HepG2 (cell line): Measurements from ENCODE around the gene TMEM270. TPM values are rescaled to one million over a fixed set of nuclear protein-coding genes. Genes with fewer than 3 reads are reported as not detected.

Experiments
- ATAC-seq: fragments of 200-7000 bp; cut with Tn5 transposase; 3 replicates; pipeline ENCODE4 v1.9.1; 2020; ENCODE audit warnings: mild to moderate bottlenecking, moderate library complexity
- BruUV-seq: library from RNA; stranded (reverse); fragments of 400-500 nt; replicated peaks from 2 replicates; lab custom pipeline; 2021; lab: Mats Ljungman, UMichigan
- CTCF ChIA-PET: fragments of 300-600 bp; formaldehyde crosslinking; extraction: SDS; loops from one replicate; lab custom pipeline; 2021; ENCODE audit warnings: low total read pairs, inconsistent platforms, low intra/inter-chr PET ratio; lab: Yijun Ruan, JAX
- POLR2A ChIA-PET: fragments of 350-600 bp; sonication (Branson Sonifier 250); formaldehyde crosslinking; loops from one replicate; lab custom pipeline; 2020; ENCODE audit warnings: antibody characterized with exemption, inconsistent platforms; lab: Yijun Ruan, JAX
- DNase-seq: peaks from one replicate; pipeline ENCODE4 v3.0.0-alpha.2; 2015; ENCODE audit warnings: low spot score
- FAIRE-seq: peaks from 3 replicates; lab custom pipeline; 2011; peaks lifted over from hg19 to GRCh38; lab: Jason Lieb, UNC
- H2AFZ ChIP-seq: one replicate; pipeline ENCODE4 v1.6.1; 2011; ENCODE audit warnings: low read length, inconsistent platforms
- H3K27ac ChIP-seq: fragments of 300-600 bp; 3 replicates; pipeline ENCODE4 v1.8.0; 2011; ENCODE audit warnings: mixed run types, mild to moderate bottlenecking, mixed read lengths, low read length, inconsistent platforms; ENCODE audit not compliant: insufficient read depth; ENCODE audit errors: extremely low read length
- H3K27me3 ChIP-seq, 2 experiments: fragments of 200-600 bp in 1 of 2; 2 replicates in 1 of 2; 3 replicates in 1 of 2; pipeline versions ENCODE4 v1.6.0 to v1.8.0; 2011; ENCODE audit warnings: low read length in 2 of 2, mild to moderate bottlenecking in 2 of 2, moderate library complexity in 2 of 2, inconsistent platforms in 1 of 2; ENCODE audit not compliant: insufficient read depth in 2 of 2, control insufficient read depth in 1 of 2
- H3K36me3 ChIP-seq, 2 experiments: fragments of 200-600 bp in 1 of 2; replicated peaks in 1 of 2; 2 replicates in 1 of 2; 3 replicates in 1 of 2; pipeline versions ENCODE4 v1.5.1 to v1.8.0; 2011; ENCODE audit warnings: low read length in 2 of 2, inconsistent platforms in 1 of 2; ENCODE audit not compliant: insufficient read depth in 2 of 2, control insufficient read depth in 1 of 2
- H3K4me1 ChIP-seq: 2 replicates; pipeline ENCODE4 v1.5.1; 2012; ENCODE audit warnings: low read length, inconsistent platforms; ENCODE audit not compliant: insufficient read depth
- H3K4me2 ChIP-seq: 2 replicates; pipeline ENCODE4 v1.6.0; 2011; ENCODE audit warnings: low read depth, low read length, inconsistent platforms
- H3K4me3 ChIP-seq, 3 experiments: fragments of 200-600 bp in 1 of 3; sonication (generic), shearing (Covaris generic) in 1 of 3; replicated peaks in 1 of 3; 2 replicates each; pipeline ENCODE4 v1.5.1; 2011 to 2016; ENCODE audit warnings: low read length in 3 of 3, inconsistent platforms in 2 of 3, low read depth in 2 of 3, mild to moderate bottlenecking in 2 of 3, control low read depth in 1 of 3, mixed read lengths in 1 of 3; ENCODE audit not compliant: insufficient read depth in 1 of 3
- H3K79me2 ChIP-seq: one replicate; pipeline ENCODE4 v1.6.1; 2011; ENCODE audit warnings: low read length, inconsistent platforms; ENCODE audit not compliant: insufficient read depth
- H3K9ac ChIP-seq: 2 replicates; pipeline ENCODE4 v1.6.0; 2011; ENCODE audit warnings: mild to moderate bottlenecking, low read depth, low read length, inconsistent platforms; ENCODE audit not compliant: insufficient read depth
- H3K9me3 ChIP-seq: 2 replicates; pipeline ENCODE4 v1.5.1; 2012; ENCODE audit warnings: mild to moderate bottlenecking, low read length
- H4K20me1 ChIP-seq: 2 replicates; pipeline ENCODE4 v1.6.0; 2011; ENCODE audit warnings: inconsistent platforms, mild to moderate bottlenecking, low read length, moderate library complexity; ENCODE audit not compliant: insufficient read depth
- CCAR2 ChIP-seq: fragments of 200-400 bp; formaldehyde crosslinking; optimal IDR thresholded peaks from 2 replicates; pipeline ENCODE3; 2018; ENCODE audit warnings: low read depth, mild to moderate bottlenecking, low read length, moderate library complexity
- CCDC6 ChIP-seq: sonication (generic); formaldehyde crosslinking; IDR thresholded peaks from 2 replicates; pipeline ENCODE4 v1.8.1; 2022; ENCODE audit warnings: mild to moderate bottlenecking, missing genetic modification reagents, moderate library complexity
- CENPT ChIP-seq: sonication (generic); formaldehyde crosslinking; IDR thresholded peaks from 2 replicates; pipeline ENCODE4 v1.8.0; 2022; ENCODE audit warnings: low read depth, mild to moderate bottlenecking, moderate library complexity, missing genetic modification reagents
- EZH2 ChIP-seq: conservative IDR thresholded peaks from 2 replicates; pipeline ENCODE4 v1.6.1; 2012; ENCODE audit warnings: mild to moderate bottlenecking, low read depth, low read length, moderate library complexity
- PHB2 ChIP-seq: fragments of 450-650 bp; IDR thresholded peaks from 2 replicates; pipeline ENCODE4 v1.6.1; 2018; ENCODE audit not compliant: partially characterized antibody
- RAD21 ChIP-seq: fragments of 450-650 bp; formaldehyde crosslinking; IDR thresholded peaks from 2 replicates; pipeline ENCODE4 v1.5.0; 2020; ENCODE audit warnings: mild to moderate bottlenecking
- RBFOX2 ChIP-seq: fragments of 200-400 bp; formaldehyde crosslinking; IDR thresholded peaks from 2 replicates; pipeline ENCODE4 v1.6.1; 2017; ENCODE audit warnings: low read depth, mild to moderate bottlenecking, low read length
- SMC3 ChIP-seq: IDR thresholded peaks from 2 replicates; pipeline ENCODE4 v1.6.1; 2011; ENCODE audit warnings: low read length, improper control_type of control experiment
- TCF7L2 ChIP-seq: IDR thresholded peaks from 2 replicates; pipeline ENCODE4 v1.6.1; 2011; ENCODE audit warnings: mild to moderate bottlenecking, low read depth, low read length, moderate library complexity
- TEAD3 ChIP-seq: optimal IDR thresholded peaks from 2 replicates; pipeline ENCODE3; 2016; ENCODE audit warnings: borderline replicate concordance
- ZFP41 ChIP-seq: sonication (generic); formaldehyde crosslinking; IDR thresholded peaks from 2 replicates; pipeline ENCODE4 v1.4.0; 2020; ENCODE audit warnings: mild to moderate bottlenecking, missing genetic modification reagents, borderline replicate concordance
- ZNF337 ChIP-seq: sonication (generic); formaldehyde crosslinking; IDR thresholded peaks from 2 replicates; pipeline ENCODE4 v1.5.1; 2020; ENCODE audit warnings: missing genetic modification reagents, low read depth, mild to moderate bottlenecking, borderline replicate concordance
- ZNF510 ChIP-seq: sonication (generic); formaldehyde crosslinking; IDR thresholded peaks from 2 replicates; pipeline ENCODE4 v1.4.0; 2020; ENCODE audit warnings: low read depth, mild to moderate bottlenecking, missing genetic modification reagents
- ZNF572 ChIP-seq: sonication (generic); formaldehyde crosslinking; IDR thresholded peaks from 2 replicates; pipeline ENCODE4 v1.5.1; 2020; ENCODE audit warnings: mild to moderate bottlenecking, missing genetic modification reagents
- ZNF7 ChIP-seq: IDR thresholded peaks from 2 replicates; pipeline ENCODE4 v1.6.1; 2016; ENCODE audit warnings: missing biosample characterization, missing genetic modification reagents
- ZNF746 ChIP-seq: sonication (generic); formaldehyde crosslinking; IDR thresholded peaks from 2 replicates; pipeline ENCODE4 v1.8.0; 2022; ENCODE audit warnings: mild to moderate bottlenecking, missing genetic modification reagents
- ZNF776 ChIP-seq: sonication (generic); formaldehyde crosslinking; IDR thresholded peaks from 2 replicates; pipeline ENCODE4 v1.4.0; 2020; ENCODE audit warnings: mild to moderate bottlenecking, missing genetic modification reagents
- ZSCAN31 ChIP-seq: sonication (generic); formaldehyde crosslinking; IDR thresholded peaks from 2 replicates; pipeline ENCODE4 v1.5.0; 2020; ENCODE audit warnings: low read depth, mild to moderate bottlenecking, missing genetic modification reagents
- WGBS: methylation state at CpG from one replicate; pipeline ENCODE4 v1.1.6; 2017; ENCODE audit warnings: low lambda C conversion rate; 5-methylcytosine and 5-hydroxymethylcytosine counted together
- in situ Hi-C: cut with HindIII; loops from 2 replicates; pipeline ENCODE4 v1.10.0; 2017; ENCODE audit warnings: low pct_unique_long_range_greater_than_20kb; ENCODE audit not compliant: extremely low pct_ligation_motif_present
- intact Hi-C: fragments of 100-400 bp; cut with micrococcal nuclease; formaldehyde crosslinking; loops from one replicate; pipeline ENCODE4 v1.10.0; 2022; ENCODE audit not compliant: unreplicated experiment
- polyA plus RNA-seq, 8 experiments: library from polyadenylated mRNA; depleted of rRNA in 3 of 8; stranded (reverse) in 7 of 8; unstranded in 1 of 8; fragments of >200 nt; fragmentation: Illumina TruSeq in 4 of 8; extraction: Trizol in 4 of 8; gene quantifications; 2 replicates each; pipeline versions ENCODE4 v1.2.1 to v1.2.3, GENCODE V29; 2011 to 2016; ENCODE audit warnings: low read depth in 4 of 8, missing spikeins in 1 of 8, mixed read lengths in 1 of 8; ENCODE audit not compliant: insufficient read depth in 1 of 8
- total RNA-seq, 5 experiments: library from RNA; depleted of rRNA; stranded (reverse); fragments of >200 nt; fragmentation: Illumina TruSeq; extraction: Trizol; gene quantifications; 2 replicates each; pipeline ENCODE4 v1.2.3, GENCODE V29; 2016; ENCODE audit warnings: low read depth in 1 of 5

Gene TMEM270
- total and polyA plus RNA-seq, 2 of the 13 experiments (the other 11 are each of a cell fraction or from before 2014, with no cell fraction given): not detected

GRCh38 chr7:73865738-73866445 is 4.9 kb downstream of the TMEM270 start (continued):
- no peak for TF ChIP-seq ZFP41 (CRISPR knock-in tag)
- TF ChIP-seq TEAD3 (CRISPR knock-in tag): no peak
- TF ChIP-seq CCAR2: no peak
- no peak for TF ChIP-seq ZNF510 (CRISPR knock-in tag)
- no peak for TF ChIP-seq ZNF7 (CRISPR knock-in tag)
- TF ChIP-seq RBFOX2: no peak
- TF ChIP-seq ZNF746 (CRISPR knock-in tag): no peak
- no peak for TF ChIP-seq CCDC6 (CRISPR knock-in tag)
- TF ChIP-seq CENPT (CRISPR knock-in tag): no peak
- peak; percentile 49; the same call in 1 of the 2 replicates for TF ChIP-seq SMC3
- TF ChIP-seq RAD21 (CRISPR knock-in tag): peak; percentile 56
- TF ChIP-seq, all 625 proteins: peak for 4

DNA sequence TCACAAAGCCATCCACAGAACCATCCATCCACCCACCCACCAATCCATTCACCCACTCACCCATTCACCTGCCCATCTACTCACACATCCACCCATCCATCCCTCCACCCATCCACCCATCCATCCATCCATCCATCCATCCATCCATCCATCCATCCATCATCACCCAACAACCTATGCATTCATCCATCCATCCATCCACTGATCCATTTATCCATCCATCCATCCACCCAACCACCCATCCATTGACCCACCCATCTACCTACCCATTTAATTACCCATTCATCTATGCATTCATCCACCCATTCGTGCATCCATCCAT is 5.4 kb downstream of the TMEM270 start:
- Histone ChIP-seq H3K9ac (no peak overlapping the region), H3K79me2 (no peaks in the 10 kb centered on the region), H2AFZ (no peak overlapping the region), H3K4me2 (no peak overlapping the region), H3K36me3 (no peaks in the 10 kb centered on the region), H3K27ac (no peak overlapping the region), H4K20me1 (no peaks in the 10 kb centered on the region), H3K4me1 (peaks cover 39% of the 10 kb centered on the region), H3K4me3 (no peak overlapping the region), H3K27me3 (peaks cover under 1 to 3% of the 10 kb centered on the region in 2 experiments; a peak in 4 of 5 replicates), H3K9me3 (no peaks in the 10 kb centered on the region)
- intact Hi-C loops: loop anchor here (1.0 kb wide), 1 partner anchor 161 kb away; no protein-coding TSS in a partner anchor
- TF ChIP-seq TCF7L2 (no peak), ZNF572 (CRISPR knock-in tag) (no peak), PHB2 (no peak), ZNF776 (no peak), ZNF337 (CRISPR knock-in tag) (no peak), ZSCAN31 (CRISPR knock-in tag) (no peak), EZH2 (no peak)
- DNase-seq (no peak), ATAC-seq (no peak), FAIRE-seq (no peak)
- in situ Hi-C loops: no loop called here
- CTCF ChIA-PET: interaction anchor here (1.6 to 1.7 kb wide), 2 partner anchors 113 to 160 kb away, joined by 12 read pairs; no protein-coding TSS in a partner anchor
- POLR2A ChIA-PET: interaction anchor here (1.0 kb wide), 1 partner anchor 113 kb away, joined by 4 read pairs; no protein-coding TSS in a partner anchor
- no TSS peak for BruUV-seq
- WGBS: 0% methylated on average over 1 of the region's 1 CpG
